ENCODE results near the gene KIF26B.

The KIF26B gene

GRCh38 chr1:245110406-245110805, 44.4 kb upstream of the KIF26B start:
- DNase-seq (ENCODE audit: low read depth), result no peak
- in situ Hi-C loops (cut with HindIII; ENCODE audit: low sequenced_read_pairs), result no loop called here
- TF ChIP-seq, protein P1, sequence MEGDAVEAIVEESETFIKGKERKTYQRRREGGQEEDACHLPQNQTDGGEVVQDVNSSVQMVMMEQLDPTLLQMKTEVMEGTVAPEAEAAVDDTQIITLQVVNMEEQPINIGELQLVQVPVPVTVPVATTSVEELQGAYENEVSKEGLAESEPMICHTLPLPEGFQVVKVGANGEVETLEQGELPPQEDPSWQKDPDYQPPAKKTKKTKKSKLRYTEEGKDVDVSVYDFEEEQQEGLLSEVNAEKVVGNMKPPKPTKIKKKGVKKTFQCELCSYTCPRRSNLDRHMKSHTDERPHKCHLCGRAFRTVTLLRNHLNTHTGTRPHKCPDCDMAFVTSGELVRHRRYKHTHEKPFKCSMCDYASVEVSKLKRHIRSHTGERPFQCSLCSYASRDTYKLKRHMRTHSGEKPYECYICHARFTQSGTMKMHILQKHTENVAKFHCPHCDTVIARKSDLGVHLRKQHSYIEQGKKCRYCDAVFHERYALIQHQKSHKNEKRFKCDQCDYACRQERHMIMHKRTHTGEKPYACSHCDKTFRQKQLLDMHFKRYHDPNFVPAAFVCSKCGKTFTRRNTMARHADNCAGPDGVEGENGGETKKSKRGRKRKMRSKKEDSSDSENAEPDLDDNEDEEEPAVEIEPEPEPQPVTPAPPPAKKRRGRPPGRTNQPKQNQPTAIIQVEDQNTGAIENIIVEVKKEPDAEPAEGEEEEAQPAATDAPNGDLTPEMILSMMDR (IDR thresholded peaks at IDR 0.05; ENCODE audit: low read depth, low read length, missing control alignments), result no peak

GRCh38 chr1:245111073-245111472, 43.7 kb upstream of the KIF26B start:
- in situ Hi-C loops (cut with HindIII; ENCODE audit: low sequenced_read_pairs), result no loop called here
- no peak overlapping the region for H3K4me3 ChIP-seq (ENCODE audit: low read depth, low read length)
- TF ChIP-seq, protein P1 (IDR thresholded peaks at IDR 0.05; ENCODE audit: low read depth, low read length, missing control alignments), result no peak
- no peak for DNase-seq (ENCODE audit: low read depth)

More at GRCh38 chr1:245110406-245110805, 44.4 kb upstream of the KIF26B start:
- no peak overlapping the region for H3K4me3 ChIP-seq (ENCODE audit: low read depth, low read length)

DNA sequence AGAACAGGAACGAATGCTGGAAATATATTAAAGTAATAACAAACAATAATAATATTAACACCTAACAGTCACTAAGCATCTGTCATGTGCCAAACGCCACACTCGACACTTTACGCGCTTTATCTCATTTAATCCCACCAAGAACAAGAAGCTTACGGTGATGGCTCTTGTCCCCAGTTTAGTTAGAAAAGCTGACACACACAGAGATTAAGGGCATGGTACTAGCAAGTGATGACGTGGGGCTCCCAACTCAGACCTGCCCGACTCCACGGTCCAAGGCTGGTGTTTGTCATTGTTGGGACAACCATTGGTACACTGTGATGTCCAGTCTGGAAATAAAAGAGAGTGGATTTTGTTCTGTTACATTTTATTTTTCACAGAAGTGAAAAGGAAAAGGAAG, 41.1 kb upstream of the KIF26B start:
- TF ChIP-seq, protein P1 (IDR thresholded peaks at IDR 0.05; ENCODE audit: low read depth, low read length, missing control alignments), result no peak
- in situ Hi-C loops (cut with HindIII; ENCODE audit: low sequenced_read_pairs), result no loop called here
- no peak overlapping the region for H3K4me3 ChIP-seq (ENCODE audit: low read depth, low read length)
- no peak for DNase-seq (ENCODE audit: low read depth)

DNA sequence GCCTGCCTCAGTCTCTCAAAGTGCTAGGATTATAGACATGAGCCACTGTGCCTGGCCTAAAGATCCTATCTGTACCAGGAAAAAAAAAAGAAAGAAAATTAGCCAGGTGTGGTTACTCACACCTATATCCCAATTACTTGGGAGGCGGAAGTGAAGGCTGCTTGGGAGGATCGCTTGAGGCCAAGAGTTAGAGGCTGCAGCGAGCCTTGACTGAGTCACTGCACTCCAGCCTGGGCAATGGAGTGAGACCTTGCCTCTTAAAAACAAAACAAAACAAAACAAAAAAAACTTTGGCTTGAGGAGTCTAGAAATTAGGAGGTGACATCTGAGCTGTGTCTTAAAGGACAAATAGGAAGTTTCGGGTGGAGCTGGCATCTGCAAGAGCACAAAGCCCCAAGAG, 38.7 kb upstream of the KIF26B start:
- H3K4me3 ChIP-seq (ENCODE audit: low read depth, low read length), result no peak overlapping the region
- in situ Hi-C loops (cut with HindIII; ENCODE audit: low sequenced_read_pairs), result no loop called here
- TF ChIP-seq, protein P1 (IDR thresholded peaks at IDR 0.05; ENCODE audit: low read depth, low read length, missing control alignments), result no peak
- DNase-seq (ENCODE audit: low read depth), result no peak

GRCh38 chr1:245116751-245117150, 38.0 kb upstream of the KIF26B start:
- TF ChIP-seq, protein P1 (IDR thresholded peaks at IDR 0.05; ENCODE audit: low read depth, low read length, missing control alignments), result no peak
- in situ Hi-C loops (cut with HindIII; ENCODE audit: low sequenced_read_pairs), result no loop called here
- no peak overlapping the region for H3K4me3 ChIP-seq (ENCODE audit: low read depth, low read length)
- DNase-seq (ENCODE audit: low read depth), result no peak

DNA sequence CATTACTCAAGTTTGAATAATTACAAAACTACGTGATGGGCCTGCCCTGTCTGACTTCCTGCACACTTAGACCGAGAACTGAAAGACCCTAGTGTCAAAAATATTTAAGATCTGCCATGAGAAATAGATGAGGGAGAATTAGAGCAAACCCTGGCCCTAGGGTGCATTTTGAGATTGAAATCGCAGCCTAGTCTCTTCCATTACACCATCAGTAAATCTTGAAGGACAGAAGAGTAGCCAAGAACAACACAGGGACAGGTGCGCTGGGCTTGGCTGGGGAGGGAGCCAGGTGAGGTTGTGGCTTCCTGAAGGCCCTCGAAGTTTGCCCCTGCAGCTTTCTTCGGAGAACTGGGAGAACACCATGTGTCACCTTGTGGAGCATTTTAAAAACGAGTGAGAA, 36.7 kb upstream of the KIF26B start:
- DNase-seq (ENCODE audit: low read depth), result no peak
- H3K4me3 ChIP-seq (ENCODE audit: low read depth, low read length), result no peak overlapping the region
- TF ChIP-seq, protein P1 (IDR thresholded peaks at IDR 0.05; ENCODE audit: low read depth, low read length, missing control alignments), result no peak
- in situ Hi-C loops (cut with HindIII; ENCODE audit: low sequenced_read_pairs), result no loop called here

- in situ Hi-C loops (cut with HindIII; ENCODE audit: low sequenced_read_pairs), result no loop called here
- no peak for DNase-seq (ENCODE audit: low read depth)
- TF ChIP-seq, protein P1 (IDR thresholded peaks at IDR 0.05; ENCODE audit: low read depth, low read length, missing control alignments), result no peak
- no peak overlapping the region for H3K4me3 ChIP-seq (ENCODE audit: low read depth, low read length)
These were observed 36.0 kb upstream of the KIF26B start for GRCh38 chr1:245118806-245119205.

All from astrocyte of the cerebellum (primary cell).